ENCODE results near the gene TTLL3.
"Not testable (repeated sequence)": the region's sequence is repeated elsewhere in the genome, so short reads cannot be mapped to it uniquely, and the experiment has no call there.

The TTLL3 gene

DNA sequence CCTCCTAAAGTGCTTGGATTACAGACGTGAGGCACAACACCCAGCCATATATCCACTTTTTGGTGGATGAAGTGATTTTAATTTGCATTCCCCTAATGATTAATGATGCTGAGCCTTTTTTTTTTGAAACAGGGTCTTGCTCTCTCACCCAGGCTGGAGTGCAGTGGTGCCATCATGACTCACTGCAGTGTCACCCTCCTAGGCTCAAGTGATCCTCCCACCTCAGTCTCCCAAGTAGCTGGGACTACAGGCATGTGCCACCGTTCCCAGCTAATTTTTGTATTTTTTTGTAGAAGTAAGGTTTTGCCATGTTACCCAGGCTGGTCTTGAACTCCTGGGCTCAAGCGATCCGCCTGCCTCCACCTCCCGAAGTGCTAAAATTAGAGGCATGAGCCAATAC lies 62.0 kb downstream of the TTLL3 start:
- DNase-seq (ENCODE audit: low read depth) = not testable (repeated sequence)

DNA sequence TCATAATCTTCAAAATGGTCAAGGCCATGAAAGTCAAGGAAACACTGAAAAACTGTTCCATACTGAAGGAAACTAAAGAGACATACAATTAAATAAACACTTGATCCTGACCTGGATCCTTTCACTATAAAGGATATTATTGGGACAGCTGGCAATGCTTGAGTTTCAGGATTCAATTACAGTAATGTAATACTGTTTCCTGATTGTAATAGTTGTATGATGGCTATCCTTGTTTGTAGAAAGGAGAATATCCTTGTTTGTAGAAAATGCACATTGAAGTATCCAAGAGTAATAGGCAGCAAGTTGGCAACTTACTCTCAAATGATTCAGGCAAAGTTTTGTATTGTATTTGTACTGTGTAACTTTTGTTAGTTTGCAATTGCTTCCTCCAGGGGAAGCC lies 65.4 kb downstream of the TTLL3 start:
- no peak for DNase-seq (ENCODE audit: low read depth)

DNA sequence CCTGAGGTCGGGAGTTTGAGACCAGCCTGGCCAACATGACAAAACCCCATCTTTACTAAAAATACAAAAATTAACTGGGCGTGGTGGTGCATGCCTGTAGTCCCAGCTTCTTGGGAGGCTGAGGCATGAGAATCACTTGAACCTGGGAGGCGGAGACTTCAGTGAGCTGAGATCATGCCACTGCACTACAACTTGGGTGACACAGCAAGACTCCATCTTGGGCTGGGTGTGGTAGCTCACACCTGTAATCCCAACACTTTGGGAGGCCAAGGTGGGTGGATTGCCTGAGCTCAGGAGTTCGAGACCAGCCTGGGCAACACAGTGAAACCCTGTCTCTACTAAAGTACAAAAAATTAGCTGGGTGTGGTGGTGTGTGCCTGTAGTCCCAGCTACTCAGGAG lies 66.2 kb downstream of the TTLL3 start:
- DNase-seq (ENCODE audit: low read depth) = not testable (repeated sequence)

DNA sequence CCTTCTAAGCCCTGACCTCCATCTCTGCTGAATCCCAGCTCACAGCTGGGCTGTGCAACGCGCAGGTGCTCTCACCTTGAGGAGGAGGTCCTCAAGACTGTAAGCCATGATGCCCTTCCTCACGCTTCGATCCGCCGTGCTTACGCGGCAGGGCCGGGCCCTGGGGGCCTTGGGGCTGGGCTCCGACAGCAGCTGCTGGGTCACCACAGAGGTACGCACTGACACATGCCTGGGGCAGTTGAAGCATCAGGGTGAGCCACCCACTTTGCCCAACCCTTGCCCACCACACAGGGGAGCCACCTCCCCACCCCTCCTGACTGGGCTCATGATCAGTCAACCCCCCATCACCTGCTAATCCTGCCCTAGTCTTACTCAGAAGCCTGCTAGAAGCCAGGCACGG lies 66.9 kb downstream of the TTLL3 start:
- DNase-seq (ENCODE audit: low read depth) = no peak

- DNase-seq (ENCODE audit: low read depth) = no peak
Measured at GRCh38 chr3:9878700-9879099, 68.6 kb downstream of the TTLL3 start.

DNA sequence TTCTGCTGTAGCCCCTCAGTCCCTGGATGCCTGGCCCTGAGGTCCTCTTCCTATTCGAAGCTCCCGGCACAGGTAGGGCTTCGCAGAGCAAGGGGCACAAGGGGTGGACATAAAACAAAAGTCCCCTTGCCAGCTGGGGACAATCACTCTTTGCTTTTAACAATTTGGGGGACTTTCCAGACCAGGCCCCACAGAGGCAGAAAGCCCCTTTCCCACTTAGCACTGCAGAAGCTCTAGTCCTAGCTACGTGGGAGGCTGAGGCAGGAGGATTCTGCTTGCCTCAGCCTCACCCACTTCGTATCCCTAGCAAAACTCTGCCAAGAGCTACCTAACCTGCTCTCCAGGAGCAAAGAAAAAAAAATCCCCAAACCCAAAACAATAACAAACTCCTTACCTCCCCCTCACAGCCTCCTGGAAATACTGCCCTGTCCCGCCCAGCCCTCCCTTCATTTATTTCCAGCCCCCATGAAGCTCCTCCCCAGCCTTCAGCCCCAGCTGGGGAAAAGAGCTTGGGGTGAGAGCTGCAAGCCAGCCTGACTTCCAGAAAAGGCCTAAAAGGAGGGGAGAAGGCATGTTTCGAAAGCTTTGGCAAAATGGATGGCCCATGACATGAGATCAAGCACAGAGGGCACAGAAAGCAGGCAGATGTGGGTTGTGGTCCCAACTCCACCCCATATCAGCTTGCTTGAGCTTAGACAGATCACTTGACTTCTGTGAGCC lies 69.9 kb downstream of the TTLL3 start, which contains the start of gene CIDEC:
Gene CIDEC (minus strand): TSS at position 424 of the 720 bp plus-strand sequence. CDS start 1,767 bp downstream, outside the sequence.
- no peak for DNase-seq (ENCODE audit: low read depth)

DNA sequence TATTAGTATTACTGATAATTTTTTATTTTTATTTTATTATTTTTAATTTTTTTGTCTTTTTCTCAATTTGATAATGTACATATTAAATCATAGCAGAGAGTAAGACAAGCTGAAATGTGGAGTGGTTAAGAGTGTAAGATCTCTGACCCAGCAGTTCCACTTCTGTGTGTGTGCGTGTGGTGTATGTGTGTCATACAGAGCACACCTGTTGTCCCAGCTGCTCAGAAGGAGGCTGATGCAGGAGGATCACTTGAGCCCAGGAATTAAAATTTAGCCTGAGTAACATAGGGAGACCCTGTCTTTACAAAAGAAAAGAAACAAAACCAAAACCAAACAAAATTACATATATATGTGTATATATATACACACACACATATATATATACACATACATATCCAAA lies 71.4 kb downstream of the TTLL3 start:
- DNase-seq (ENCODE audit: low read depth) = no peak

GRCh38 chr3:9883706-9884554 lies 73.9 kb downstream of the TTLL3 start:
- no peak for DNase-seq (ENCODE audit: low read depth)

DNA sequence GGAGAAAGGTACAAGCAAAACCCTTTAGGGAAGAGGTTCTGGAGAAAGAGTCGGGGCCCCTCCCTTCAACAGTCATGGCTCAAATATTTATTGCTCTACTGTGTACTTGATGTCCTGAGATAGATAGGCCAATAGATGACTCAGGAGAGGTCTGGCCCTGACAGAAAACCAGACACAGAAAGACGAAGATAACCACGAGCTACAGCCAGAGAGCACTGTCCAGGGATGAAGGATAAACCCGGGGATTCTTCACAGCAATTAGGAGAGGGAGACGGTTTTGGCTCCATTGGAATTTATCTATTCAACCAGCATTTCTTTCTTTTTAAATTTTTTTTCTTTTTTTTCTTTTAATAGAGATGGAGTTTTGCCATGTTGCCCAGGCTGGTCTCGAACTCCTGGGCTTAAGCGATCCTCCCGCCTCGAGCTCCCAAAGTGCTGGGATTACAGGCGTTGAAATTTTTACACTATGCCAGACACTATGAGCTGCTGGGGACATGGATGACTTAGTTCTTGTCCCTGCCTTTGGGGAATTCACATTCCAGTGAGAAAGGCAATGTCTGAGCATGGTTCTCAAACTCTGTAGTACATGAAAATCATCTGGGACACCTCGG lies 74.6 kb downstream of the TTLL3 start:
- no peak for DNase-seq (ENCODE audit: low read depth)

Data from stimulated activated CD8-positive, alpha-beta memory T cell treated with anti-CD3 and anti-CD28 coated beads, Interleukin-4, amount 100 ng/mL, for 24 hours (primary cell).